ENCODE data around the gene RNF32.

- TF ChIP-seq CTCF (IDR thresholded peaks at IDR 0.05; ENCODE audit: low read length), result no peak
- no peak for TF ChIP-seq EZH2 (IDR thresholded peaks at IDR 0.05; ENCODE audit: borderline replicate concordance, low read length)
Measured at GRCh38 chr7:156618780-156619367, 21.7 kb upstream of the RNF32 start.
